HCT116 (cell line): ENCODE data around the gene TNFSF13B. TPM values are rescaled to one million over a fixed set of nuclear protein-coding genes. Genes with fewer than 3 reads are reported as not detected.

Experiments
- ATAC-seq: fragments of 200-7000 bp; cut with Tn5 transposase; 2 replicates; pipeline ENCODE4 v1.9.1; 2020; ENCODE audit warnings: mild to moderate bottlenecking, moderate library complexity
- BruUV-seq: library from RNA; stranded (reverse); fragments of 400-500 nt; replicated peaks from 2 replicates; lab custom pipeline; 2021; lab: Mats Ljungman, UMichigan
- CTCF ChIA-PET: fragments of 300-600 bp; sonication (Branson Sonifier 250); formaldehyde crosslinking; loops from one replicate; lab custom pipeline; 2021; ENCODE audit warnings: antibody characterized with exemption; lab: Charles Lee
- POLR2A ChIA-PET: fragments of 300-600, 350-600 bp; sonication (Branson Sonifier 250); formaldehyde crosslinking; loops from one replicate; lab custom pipeline; 2021; ENCODE audit warnings: antibody characterized with exemption; lab: Charles Lee
- RAD21 ChIA-PET, 2 experiments: fragments of 300-600 bp; sonication (Branson Sonifier 250); formaldehyde crosslinking; loops; one replicate each; lab custom pipeline; 2023; ENCODE audit warnings: low total read pairs in 2 of 2; ENCODE audit not compliant: uncharacterized antibody in 2 of 2, unreplicated experiment in 2 of 2, low non-redundant PET in 1 of 2; lab: Charles Lee
- DNase-seq: peaks from one replicate; pipeline ENCODE4 v3.0.0-alpha.2; 2010; ENCODE audit warnings: low read depth, low spot score
- H2AFZ ChIP-seq: fragments of 200-600 bp; shearing (Covaris generic), sonication (generic); 2 replicates; pipeline ENCODE4 v1.6.1; 2017; ENCODE audit warnings: low read depth, mixed run types, mixed read lengths, antibody characterized with exemption, low read length; ENCODE audit not compliant: poor library complexity, severe bottlenecking
- H3K27ac ChIP-seq: 2 replicates; pipeline ENCODE4 v1.5.1; 2012; ENCODE audit warnings: low read depth, low read length
- H3K27me3 ChIP-seq: fragments of 200-600 bp; sonication (generic); 2 replicates; pipeline ENCODE4 v1.6.1; 2016; ENCODE audit warnings: mixed run types, low read length, mixed read lengths; ENCODE audit not compliant: insufficient read depth
- H3K36me3 ChIP-seq, 2 experiments: fragments of 200-500 bp in 1 of 2; fragments of 200-600 bp in 1 of 2; sonication (Bioruptor generic) in 1 of 2; sonication (generic) in 1 of 2; 2 replicates each; pipeline versions ENCODE4 v1.5.1 to v1.6.1; 2014 to 2016; ENCODE audit warnings: low read length in 2 of 2, inconsistent platforms in 1 of 2, mixed read lengths in 1 of 2, mixed run types in 1 of 2; ENCODE audit not compliant: insufficient read depth in 2 of 2, control insufficient read depth in 1 of 2
- H3K4me1 ChIP-seq, 2 experiments: fragments of 200-600 bp in 1 of 2; sonication (generic) in 1 of 2; 2 replicates each; pipeline versions ENCODE4 v1.5.1 to v1.6.1; 2012 to 2017; ENCODE audit warnings: low read length in 2 of 2, inconsistent platforms in 1 of 2, mild to moderate bottlenecking in 1 of 2, mixed read lengths in 1 of 2, mixed run types in 1 of 2, moderate library complexity in 1 of 2; ENCODE audit not compliant: insufficient read depth in 2 of 2, control insufficient read depth in 1 of 2
- H3K4me2 ChIP-seq: fragments of 200-600 bp; sonication (generic); 2 replicates; pipeline ENCODE4 v1.6.1; 2017; ENCODE audit warnings: mixed run types, low read length, mixed read lengths
- H3K4me3 ChIP-seq, 2 experiments: fragments of 200-600 bp in 1 of 2; sonication (generic) in 1 of 2; replicated peaks in 1 of 2; 2 replicates each; pipeline ENCODE4 v1.5.1; 2011 to 2016; ENCODE audit warnings: low read length in 2 of 2, control low read depth in 1 of 2, low read depth in 1 of 2, mild to moderate bottlenecking in 1 of 2, mixed read lengths in 1 of 2, mixed run types in 1 of 2
- H3K79me2 ChIP-seq: fragments of 200-600 bp; sonication (generic); 2 replicates; pipeline ENCODE4 v1.6.1; 2017; ENCODE audit warnings: mild to moderate bottlenecking, mixed run types, low read length, moderate library complexity, mixed read lengths; ENCODE audit not compliant: insufficient read depth
- H3K9ac ChIP-seq: fragments of 200-600 bp; sonication (generic); 2 replicates; pipeline ENCODE4 v1.6.1; 2016; ENCODE audit warnings: low read length, mixed read lengths
- H3K9me2 ChIP-seq: fragments of 200-600 bp; sonication (generic), shearing (Covaris generic); 2 replicates; pipeline ENCODE4 v1.6.1; 2017; ENCODE audit warnings: mixed run types, mild to moderate bottlenecking, moderate library complexity; ENCODE audit not compliant: insufficient read depth
- H3K9me3 ChIP-seq, 2 experiments: fragments of 200-500 bp in 1 of 2; fragments of 200-600 bp in 1 of 2; sonication (Bioruptor generic) in 1 of 2; sonication (generic) in 1 of 2; 2 replicates each; pipeline ENCODE4 v1.6.1; 2014 to 2017; ENCODE audit warnings: low read length in 2 of 2, mixed read lengths in 2 of 2, inconsistent platforms in 1 of 2, low read depth in 1 of 2, mild to moderate bottlenecking in 1 of 2, mixed run types in 1 of 2, moderate library complexity in 1 of 2; ENCODE audit not compliant: control insufficient read depth in 1 of 2, insufficient read depth in 1 of 2
- H4K20me1 ChIP-seq: fragments of 200-600 bp; sonication (generic), shearing (Covaris generic); 2 replicates; pipeline ENCODE4 v1.6.1; 2017; ENCODE audit warnings: mixed run types, mild to moderate bottlenecking, moderate library complexity; ENCODE audit not compliant: insufficient read depth
- CTCF ChIP-seq, 3 experiments: fragments of 200-600 bp in 1 of 3; sonication (generic) in 1 of 3; IDR thresholded peaks in 2 of 3; conservative IDR thresholded peaks in 1 of 3; 2 replicates each; pipeline ENCODE4 v1.5.1; 2012 to 2017; ENCODE audit warnings: low read depth in 2 of 3, low read length in 2 of 3, antibody characterized with exemption in 1 of 3, borderline replicate concordance in 1 of 3, control low read depth in 1 of 3, mild to moderate bottlenecking in 1 of 3, mixed read lengths in 1 of 3, mixed run types in 1 of 3, moderate library complexity in 1 of 3; ENCODE audit not compliant: insufficient read depth in 1 of 3
- POLR2AphosphoS5 ChIP-seq: IDR thresholded peaks from 2 replicates; pipeline ENCODE4 v1.6.1; 2011; ENCODE audit warnings: mild to moderate bottlenecking, low read depth, low read length, moderate library complexity
- RAD21 ChIP-seq: IDR thresholded peaks from 2 replicates; pipeline ENCODE4 v1.6.1; 2012; ENCODE audit warnings: low read depth, mild to moderate bottlenecking
- TCF7L2 ChIP-seq: IDR thresholded peaks from 2 replicates; pipeline ENCODE4 v1.7.0; 2011; ENCODE audit warnings: borderline replicate concordance, inconsistent platforms; ENCODE audit not compliant: insufficient read depth, insufficient read length; ENCODE audit errors: extremely low read depth
- intact Hi-C: fragments of 100-400 bp; cut with micrococcal nuclease; formaldehyde crosslinking; loops from 2 replicates; pipeline ENCODE4 v1.10.0; 2022
- total RNA-seq: library from RNA; stranded (reverse); gene quantifications from one replicate; pipeline ENCODE4 v1.2.1, GENCODE V29; 2021; ENCODE audit not compliant: unreplicated experiment

TNFSF13B gene
- total RNA-seq, 1 experiment from 2014 or later = 1.3 TPM

DNA sequence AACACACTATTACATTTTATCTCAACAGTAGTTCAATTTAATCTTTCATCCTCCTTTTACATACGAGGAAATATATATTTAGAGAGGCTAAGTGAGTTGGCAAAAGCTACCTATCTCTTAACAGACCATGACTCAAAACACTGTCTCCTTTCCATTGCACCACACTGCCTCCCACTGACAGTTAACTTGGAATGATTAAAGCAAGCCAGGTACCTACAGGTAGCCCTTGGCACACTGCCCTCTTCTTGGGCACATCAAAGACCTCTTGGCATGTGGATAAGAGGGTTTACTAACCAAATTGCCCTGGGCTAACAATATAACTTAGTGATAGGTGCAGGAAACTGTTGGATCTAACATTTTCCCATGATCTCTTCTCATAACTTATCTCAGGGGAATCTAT lies 49.5 kb upstream of the TNFSF13B start:
- Histone ChIP-seq H3K9ac (no peak overlapping the region), H3K9me2 (no peaks in the 10 kb centered on the region), H3K9me3 (no peaks in the 10 kb centered on the region), H3K27ac (no peak overlapping the region), H3K79me2 (peaks cover 80% of the 10 kb centered on the region), H3K4me2 (peak overlapping the region; percentile 86), H3K27me3 (no peaks in the 10 kb centered on the region), H4K20me1 (peaks cover 6% of the 10 kb centered on the region; the same call in 1 of the 2 replicates), H3K36me3 (no peaks in the 10 kb centered on the region), H3K4me1 (peaks cover 17 to 31% of the 10 kb centered on the region in 2 experiments), H3K4me3 (peak overlapping the region in 1 of 2 experiments; percentile 69; a peak in 2 of 4 replicates), H2AFZ (no peak overlapping the region)
- TF ChIP-seq POLR2AphosphoS5 = no peak
- peak; percentile 40 for TF ChIP-seq RAD21
- peak; percentile 72 for TF ChIP-seq TCF7L2
- TF ChIP-seq CTCF (IDR thresholded peaks at IDR 0.05 in 2 of 3, conservative IDR thresholded peaks at IDR 0.05 in 1 of 3; ENCODE audit: borderline replicate concordance in 1 of 3, insufficient read depth in 1 of 3, low read depth in 2 of 3, low read length in 2 of 3) = peak in 2 of 3 experiments; percentile 17 to 41; a peak in 2 of 6 replicates
- intact Hi-C loops = no loop called here
- BruUV-seq = no TSS peak
- ChIA-PET CTCF (interaction anchor here (0.6 kb wide), 1 partner anchor 635 kb away, joined by 3 read pairs; no protein-coding TSS in a partner anchor), RAD21 (no interaction called here), POLR2A (no interaction called here)
- DNase-seq (peak; percentile 57), ATAC-seq (no peak)
